Activated naive CD8-positive, alpha-beta T cell treated with anti-CD3 and anti-CD28 coated beads, Interleukin-2, amount 50 U/mL, for 24 hours (primary cell): Measurements from ENCODE around the gene SPTBN1.
A peak's percentile ranks its signal among the peaks of the same experiment; 100 is the strongest.

Source experiments
- ATAC-seq: fragments of 150-1000 bp; cut with Tn5 transposase; one replicate; pipeline ENCODE4 v1.10.0; 2021
- DNase-seq: peaks from one replicate; pipeline ENCODE4 v3.0.0; 2021
- H3K27ac Mint-ChIP-seq: one replicate; pipeline ENCODE4 v1.8.0; 2021; ENCODE audit warnings: mild to moderate bottlenecking, mixed read lengths
- H3K27me3 Mint-ChIP-seq: one replicate; pipeline ENCODE4 v1.8.0; 2021; ENCODE audit warnings: mixed read lengths
- H3K36me3 Mint-ChIP-seq: one replicate; pipeline ENCODE4 v1.8.0; 2021; ENCODE audit warnings: low read depth, mixed read lengths
- H3K4me1 Mint-ChIP-seq: one replicate; pipeline ENCODE4 v1.8.0; 2021; ENCODE audit warnings: mixed read lengths
- H3K4me3 Mint-ChIP-seq: one replicate; pipeline ENCODE4 v1.8.0; 2021; ENCODE audit warnings: mild to moderate bottlenecking, moderate library complexity, mixed read lengths
- H3K9me3 Mint-ChIP-seq: one replicate; pipeline ENCODE4 v1.8.0; 2021; ENCODE audit warnings: mixed read lengths

Gene SPTBN1

GRCh38 chr2:54455563-54456361 is at the start of gene SPTBN1:
Gene SPTBN1 (plus strand): TSS chr2:54456327. CDS start chr2:54526419, 70,092 bp downstream.
- no peak for ATAC-seq
- Mint-ChIP-seq H3K27me3 (peaks cover 50% of the 10 kb centered on the region), H3K27ac (no peak within 1 kb of the TSS), H3K4me3 (peak within 1 kb of the TSS; percentile 80), H3K36me3 (no peaks in the 10 kb centered on the region), H3K9me3 (no peaks in the 10 kb centered on the region), H3K4me1 (peaks cover 15% of the 10 kb centered on the region)
- DNase-seq, result peak; percentile 30

- no peak for ATAC-seq
- Mint-ChIP-seq H3K36me3 (no peaks in the 10 kb centered on the region), H3K4me1 (peaks cover 3% of the 10 kb centered on the region), H3K27me3 (peaks cover 29% of the 10 kb centered on the region), H3K27ac (no peak overlapping the region), H3K9me3 (no peaks in the 10 kb centered on the region), H3K4me3 (no peak overlapping the region)
- DNase-seq, result no peak
Measured at GRCh38 chr2:54407693-54408092, 48.4 kb upstream of the SPTBN1 start.

DNA sequence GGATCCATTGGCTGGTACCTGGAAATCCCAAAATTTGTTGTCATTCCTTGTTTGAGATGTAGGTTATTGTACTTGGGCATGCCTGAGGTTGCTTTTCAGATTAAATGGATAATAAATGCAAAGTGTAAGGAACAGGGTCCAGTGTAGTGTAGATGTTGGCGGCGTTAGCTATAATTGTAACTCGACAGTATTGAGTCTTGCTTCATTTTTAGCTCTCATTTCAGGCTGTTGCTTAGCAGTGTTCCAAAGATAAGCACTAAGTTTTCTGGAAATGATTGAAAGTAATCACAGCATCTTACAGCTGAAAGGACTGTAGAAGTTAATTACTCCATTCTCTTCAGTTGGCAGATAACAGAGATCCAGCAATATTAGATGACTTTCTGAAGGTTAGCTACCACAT is 47.8 kb upstream of the SPTBN1 start:
- Mint-ChIP-seq H3K36me3 (no peaks in the 10 kb centered on the region), H3K4me3 (no peak overlapping the region), H3K27me3 (peaks cover 29% of the 10 kb centered on the region), H3K27ac (no peak overlapping the region), H3K4me1 (peaks cover 3% of the 10 kb centered on the region), H3K9me3 (no peaks in the 10 kb centered on the region)
- DNase-seq (no peak), ATAC-seq (no peak)

DNA sequence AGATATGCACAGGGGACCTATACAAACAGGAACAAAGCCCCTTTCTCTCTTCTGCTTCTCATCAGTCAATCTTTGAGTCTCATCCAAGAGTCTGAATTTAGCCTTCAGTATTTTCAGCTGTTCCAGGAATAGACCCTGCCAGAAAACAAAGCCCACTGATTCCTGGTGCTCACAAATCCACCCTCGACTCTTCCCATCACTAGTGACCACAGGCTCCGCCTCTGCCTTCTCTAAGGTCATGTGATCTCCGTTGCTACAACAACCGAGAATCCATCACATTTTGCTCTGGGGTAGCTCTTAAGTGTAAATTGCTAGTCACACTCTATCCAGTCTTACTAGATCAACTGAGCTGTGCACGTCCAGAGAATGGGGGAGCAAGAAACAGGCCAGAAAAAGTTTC is 46.4 kb upstream of the SPTBN1 start:
- no peak for DNase-seq

DNA sequence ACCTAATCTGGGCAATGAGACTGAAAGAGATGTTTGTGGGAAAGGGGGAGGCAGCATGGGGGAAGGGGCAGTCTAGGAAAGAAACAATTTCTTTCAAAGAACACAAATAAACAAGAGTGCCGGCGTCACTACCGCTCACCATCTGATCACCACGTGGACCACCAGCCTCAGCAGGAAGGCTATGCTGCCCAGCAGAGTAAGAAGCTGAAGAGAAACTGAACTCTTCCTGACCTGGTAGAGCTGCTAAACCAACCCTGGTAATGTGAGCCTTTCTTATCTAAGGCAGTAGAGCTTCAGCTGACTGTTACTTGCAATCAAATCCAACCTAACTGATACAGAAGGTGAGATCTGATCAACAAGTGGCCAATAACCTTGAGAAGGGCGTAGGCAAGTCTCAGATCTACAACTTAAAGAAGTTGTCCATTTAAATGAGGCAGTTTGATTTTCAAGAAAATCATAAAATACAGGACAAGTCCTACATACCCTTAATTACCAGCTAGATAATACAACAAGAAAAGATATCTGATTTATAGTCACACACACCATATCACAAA is 44.2 kb upstream of the SPTBN1 start:
- Mint-ChIP-seq H3K9me3 (no peaks in the 10 kb centered on the region), H3K27ac (no peak overlapping the region), H3K36me3 (no peaks in the 10 kb centered on the region), H3K4me1 (no peaks in the 10 kb centered on the region), H3K27me3 (peaks cover 37% of the 10 kb centered on the region), H3K4me3 (no peak overlapping the region)
- no peak for ATAC-seq
- no peak for DNase-seq

More for the DNA sequence above, 46.4 kb upstream of the SPTBN1 start:
- no peak overlapping the region for H3K4me3 Mint-ChIP-seq
- no peaks in the 10 kb centered on the region for H3K36me3 Mint-ChIP-seq
- H3K27ac Mint-ChIP-seq, result no peak overlapping the region
- H3K27me3 Mint-ChIP-seq, result peaks cover 29% of the 10 kb centered on the region
- H3K4me1 Mint-ChIP-seq, result no peaks in the 10 kb centered on the region
- ATAC-seq, result no peak
- no peaks in the 10 kb centered on the region for H3K9me3 Mint-ChIP-seq

GRCh38 chr2:54416166-54416813 is 39.8 kb upstream of the SPTBN1 start:
- Mint-ChIP-seq H3K4me1 (peaks cover 2% of the 10 kb centered on the region), H3K4me3 (no peak overlapping the region), H3K9me3 (no peaks in the 10 kb centered on the region), H3K27me3 (peaks cover 13% of the 10 kb centered on the region), H3K36me3 (no peaks in the 10 kb centered on the region), H3K27ac (no peak overlapping the region)
- ATAC-seq, result no peak
- DNase-seq, result no peak

DNA sequence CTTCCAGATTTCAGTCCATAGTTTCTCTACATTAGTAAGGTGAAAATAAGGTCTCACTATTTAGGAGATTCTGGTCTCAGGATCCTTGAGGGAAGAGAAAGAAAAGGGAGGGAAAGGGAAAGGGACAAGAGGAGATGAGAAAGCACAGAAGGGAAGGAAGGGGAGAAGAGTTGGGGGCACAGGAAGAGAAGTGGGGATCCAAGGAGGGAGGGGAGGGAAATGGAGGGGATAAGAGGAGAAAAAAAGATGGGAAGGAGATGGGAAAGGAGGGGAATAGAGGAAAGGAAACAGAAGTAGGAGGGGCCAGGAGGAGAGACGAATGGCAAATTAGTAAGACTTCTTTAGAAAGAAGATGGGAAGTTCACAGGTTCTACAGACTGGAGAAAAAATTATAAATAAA is 39.2 kb upstream of the SPTBN1 start:
- Mint-ChIP-seq H3K27ac (no peak overlapping the region), H3K4me3 (no peak overlapping the region), H3K36me3 (no peaks in the 10 kb centered on the region), H3K4me1 (peaks cover 7% of the 10 kb centered on the region), H3K9me3 (no peaks in the 10 kb centered on the region), H3K27me3 (peaks cover 10% of the 10 kb centered on the region)
- ATAC-seq (no peak), DNase-seq (no peak)

GRCh38 chr2:54417577-54417976 is 38.5 kb upstream of the SPTBN1 start:
- DNase-seq, result no peak
- Mint-ChIP-seq H3K9me3 (peaks cover 3% of the 10 kb centered on the region), H3K36me3 (peaks cover 4% of the 10 kb centered on the region), H3K27me3 (peaks cover 10% of the 10 kb centered on the region), H3K4me1 (peaks cover 13% of the 10 kb centered on the region), H3K4me3 (no peak overlapping the region), H3K27ac (no peak overlapping the region)
- ATAC-seq, result no peak

DNA sequence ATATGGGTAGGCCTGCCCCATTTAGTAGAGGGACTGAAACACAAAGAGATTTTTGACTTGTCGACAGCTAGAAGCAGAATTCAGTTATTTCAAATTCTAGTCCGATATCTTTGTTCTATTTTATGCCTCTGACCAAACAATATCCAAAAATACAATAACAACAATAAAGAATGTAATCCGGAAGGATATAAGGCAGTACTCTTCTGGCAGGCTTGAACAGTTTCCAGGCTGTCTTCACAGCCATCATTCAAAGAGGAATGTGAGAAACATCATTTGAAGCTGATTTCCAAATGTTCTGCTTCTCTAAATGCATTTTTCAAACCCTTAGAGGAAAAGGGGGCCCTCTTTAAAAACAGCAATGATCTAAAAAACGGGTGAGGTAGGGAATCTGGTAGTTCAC is 36.7 kb upstream of the SPTBN1 start:
- Mint-ChIP-seq H3K4me1 (peaks cover 21% of the 10 kb centered on the region), H3K9me3 (peaks cover 8% of the 10 kb centered on the region), H3K27ac (no peak overlapping the region), H3K36me3 (peaks cover 7% of the 10 kb centered on the region), H3K27me3 (peaks cover 10% of the 10 kb centered on the region), H3K4me3 (no peak overlapping the region)
- DNase-seq, result no peak
- no peak for ATAC-seq

- Mint-ChIP-seq H3K4me3 (no peak overlapping the region), H3K36me3 (peaks cover 7% of the 10 kb centered on the region), H3K4me1 (peaks cover 21% of the 10 kb centered on the region), H3K27me3 (peaks cover 10% of the 10 kb centered on the region), H3K27ac (no peak overlapping the region), H3K9me3 (peaks cover 8% of the 10 kb centered on the region)
- ATAC-seq (no peak), DNase-seq (no peak)
Measured at GRCh38 chr2:54419855-54420523, 36.1 kb upstream of the SPTBN1 start.

DNA sequence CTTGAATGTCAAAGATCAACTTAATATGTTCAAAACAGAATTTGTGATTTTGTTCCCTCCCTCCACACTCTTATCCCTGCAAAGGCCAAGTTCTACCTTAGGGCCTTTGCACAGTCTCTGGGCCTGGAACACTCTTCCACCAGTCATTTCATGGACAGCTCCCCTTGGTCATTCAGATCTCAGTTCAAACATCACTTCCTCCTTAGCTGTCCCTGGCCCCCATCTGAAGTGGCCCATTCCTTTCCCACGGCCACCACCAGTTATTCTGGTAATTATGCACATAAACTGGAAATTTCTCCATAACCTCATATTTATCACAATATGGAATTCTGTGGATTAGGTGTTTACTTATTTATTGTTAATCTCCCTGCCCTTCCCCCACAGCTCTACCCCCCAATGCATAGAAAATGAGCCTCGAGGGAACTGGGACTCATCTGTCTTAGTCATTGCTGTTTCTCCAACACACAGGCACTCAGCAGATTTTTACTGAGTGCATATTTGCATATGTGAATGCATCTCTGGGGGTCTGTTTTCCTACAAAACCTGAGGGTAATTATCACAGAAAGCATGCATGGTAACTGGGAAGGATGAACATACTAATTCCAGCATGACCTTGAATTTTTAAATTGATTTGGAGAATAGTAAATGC is 35.5 kb upstream of the SPTBN1 start:
- no peak for ATAC-seq
- Mint-ChIP-seq H3K4me1 (peaks cover 21% of the 10 kb centered on the region), H3K27me3 (peaks cover 9% of the 10 kb centered on the region), H3K27ac (no peak overlapping the region), H3K4me3 (no peak overlapping the region), H3K36me3 (peaks cover 7% of the 10 kb centered on the region), H3K9me3 (peaks cover 8% of the 10 kb centered on the region)
- no peak for DNase-seq

- Mint-ChIP-seq H3K9me3 (peaks cover 8% of the 10 kb centered on the region), H3K4me1 (peaks cover 21% of the 10 kb centered on the region), H3K27ac (peak overlapping the region; percentile 63), H3K4me3 (peak overlapping the region; percentile 62), H3K36me3 (peaks cover 7% of the 10 kb centered on the region), H3K27me3 (no peaks in the 10 kb centered on the region)
- ATAC-seq (peak; percentile 65), DNase-seq (peak; percentile 48)
Measured at GRCh38 chr2:54422072-54422581, 34.0 kb upstream of the SPTBN1 start.

GRCh38 chr2:54423213-54423612 is 32.9 kb upstream of the SPTBN1 start:
- no peak overlapping the region for H3K4me3 Mint-ChIP-seq
- no peak for ATAC-seq
- H3K36me3 Mint-ChIP-seq, result peaks cover 7% of the 10 kb centered on the region

DNA sequence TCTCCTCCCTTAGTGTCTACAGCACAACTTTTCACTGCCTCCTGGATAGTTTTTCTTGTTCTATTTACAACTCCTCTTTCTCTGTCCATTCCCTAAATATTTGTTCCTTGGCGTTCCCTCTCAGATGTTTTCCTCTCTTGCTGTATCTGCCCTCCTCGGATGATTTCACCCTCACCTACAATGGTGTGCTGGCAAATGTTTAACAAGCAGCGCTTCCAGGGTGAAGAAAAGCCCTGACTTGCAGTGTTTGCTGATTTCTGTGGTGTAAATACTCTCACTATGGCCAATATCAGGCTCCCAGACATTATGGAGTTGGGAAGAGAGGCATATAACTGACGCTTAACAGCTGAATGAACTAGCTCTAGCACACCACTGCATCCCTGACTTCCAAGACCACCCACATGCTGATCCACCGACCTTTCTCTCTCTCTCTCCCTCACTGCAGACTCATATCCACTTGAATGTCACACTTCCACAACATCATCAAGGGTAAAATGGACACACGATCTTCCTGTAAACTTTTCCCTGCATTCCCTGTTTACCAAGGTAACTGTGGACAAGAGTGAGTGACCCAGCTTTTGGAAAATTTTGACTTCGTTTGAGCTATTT is 31.5 kb upstream of the SPTBN1 start:
- Mint-ChIP-seq H3K27me3 (no peaks in the 10 kb centered on the region), H3K27ac (no peak overlapping the region), H3K4me3 (no peak overlapping the region), H3K4me1 (peaks cover 21% of the 10 kb centered on the region), H3K9me3 (peaks cover 8% of the 10 kb centered on the region), H3K36me3 (peaks cover 7% of the 10 kb centered on the region)
- ATAC-seq, result no peak
- no peak for DNase-seq

More at GRCh38 chr2:54423213-54423612, 32.9 kb upstream of the SPTBN1 start:
- no peaks in the 10 kb centered on the region for H3K27me3 Mint-ChIP-seq
- H3K27ac Mint-ChIP-seq, result no peak overlapping the region
- peaks cover 8% of the 10 kb centered on the region for H3K9me3 Mint-ChIP-seq
- H3K4me1 Mint-ChIP-seq, result peaks cover 21% of the 10 kb centered on the region
- no peak for DNase-seq
